Hematopoietic multipotent progenitor cell treated with erythropoietin and hydrocortisone succinate and interleukin-3 and kit ligand, for 4 days (in vitro differentiated cells): Measurements from ENCODE around the gene PLXNB2.

Experiments
- DNase-seq: peaks from one replicate; pipeline ENCODE4 v3.0.0-alpha.2; 2015

Gene PLXNB2

GRCh38 chr22:50261615-50262459 lies 45.6 kb downstream of the PLXNB2 start, which contains the start of gene MAPK12:
TSS of gene MAPK12 (minus strand) at chr22:50261683. CDS start at chr22:50261509, 174 bp downstream.
- DNase-seq: peak; percentile 63

GRCh38 chr22:50260801-50261614 lies 46.4 kb downstream of the PLXNB2 start:
- peak; percentile 78 for DNase-seq

- DNase-seq: peak; percentile 36
Observed at GRCh38 chr22:50260434-50260800, 47.0 kb downstream of the PLXNB2 start.

GRCh38 chr22:50259302-50259701 lies 48.1 kb downstream of the PLXNB2 start:
- no peak for DNase-seq

- DNase-seq: no peak
Observed at GRCh38 chr22:50258361-50259292, 48.8 kb downstream of the PLXNB2 start.

DNA sequence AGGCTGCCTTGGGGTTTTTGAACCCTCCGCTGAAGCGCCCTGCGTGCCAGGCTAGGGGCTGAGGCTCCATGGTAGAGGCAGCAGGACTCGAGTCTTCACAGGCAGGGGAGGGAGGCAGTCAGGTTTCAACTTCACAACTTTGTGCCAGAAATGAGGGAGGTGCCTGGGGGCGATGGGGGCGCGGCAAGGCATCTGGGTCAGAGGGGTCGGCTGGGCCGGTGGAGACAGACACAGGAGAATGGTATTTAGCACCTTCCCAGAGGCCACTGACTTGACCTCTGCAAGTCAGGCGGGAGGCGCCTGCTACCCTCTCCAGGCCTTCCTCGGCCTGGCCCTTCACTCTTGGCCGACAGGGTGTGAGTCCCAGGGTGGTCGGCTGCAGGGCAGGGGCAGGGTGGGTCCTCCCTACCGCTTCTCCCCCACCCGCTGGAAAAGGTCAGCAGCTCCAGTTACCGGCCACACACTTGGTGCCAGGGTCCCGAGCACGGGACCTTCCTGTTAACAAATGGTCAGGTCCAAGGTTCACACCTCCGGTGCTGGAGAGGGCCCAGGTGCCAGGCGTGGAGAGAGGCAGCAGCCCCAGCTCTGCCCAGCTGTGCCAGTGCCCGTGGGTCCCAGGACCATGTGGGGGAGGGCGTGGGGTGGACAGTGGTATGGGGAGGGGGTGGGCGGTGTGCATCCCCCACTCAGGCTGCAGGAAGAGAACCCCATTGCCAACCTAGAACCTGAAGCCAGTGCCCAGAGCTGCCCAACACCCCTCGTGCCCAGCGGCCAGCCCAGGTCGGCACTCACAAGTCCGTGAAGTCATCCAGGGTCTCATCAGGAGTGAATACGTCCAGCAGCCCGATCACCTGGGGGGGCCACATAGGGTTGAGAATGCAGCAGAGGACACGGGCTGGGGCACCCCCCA lies 49.7 kb downstream of the PLXNB2 start:
- no peak for DNase-seq

DNA sequence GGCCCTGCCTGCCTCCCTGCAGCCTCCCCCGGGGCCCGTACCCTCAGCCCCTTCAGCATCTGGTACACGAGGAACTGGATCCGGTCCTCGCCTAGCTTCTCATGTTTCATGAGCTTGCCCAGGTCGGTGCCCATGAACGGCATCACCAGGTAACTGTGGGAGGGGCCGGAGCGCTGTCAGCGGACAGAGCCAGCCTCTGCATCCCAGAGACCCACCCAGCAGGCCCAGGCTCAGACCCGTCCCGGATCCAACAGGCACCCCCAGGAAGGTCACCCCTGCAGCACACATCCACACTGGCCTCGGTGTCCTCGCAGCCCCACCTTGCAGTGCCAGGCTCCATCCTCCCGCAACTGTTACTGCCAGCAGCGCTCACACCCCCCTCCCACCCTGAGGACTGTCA lies 50.4 kb downstream of the PLXNB2 start:
- DNase-seq: no peak

- DNase-seq: no peak
Observed at GRCh38 chr22:50256258-50256862, 51.1 kb downstream of the PLXNB2 start.

DNA sequence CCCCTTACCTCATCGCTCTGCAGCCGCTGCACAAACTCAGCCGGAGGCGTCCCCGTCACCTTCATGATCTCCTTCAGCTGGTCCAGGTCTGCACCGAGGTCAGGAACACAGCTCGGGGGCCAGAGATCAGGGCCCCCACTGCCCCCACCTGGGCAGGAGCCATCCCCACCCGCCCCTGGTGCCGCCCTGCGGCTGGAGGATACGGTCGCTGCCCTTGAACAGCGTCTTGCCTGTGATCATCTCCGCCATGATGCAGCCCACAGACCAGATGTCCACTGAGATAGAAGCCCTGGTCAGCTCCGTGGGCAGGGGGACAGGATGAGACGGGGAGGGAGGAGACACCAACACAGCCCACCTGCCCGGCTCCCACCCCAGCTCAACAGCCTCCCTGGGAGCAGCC lies 51.8 kb downstream of the PLXNB2 start:
- DNase-seq: no peak

GRCh38 chr22:50255099-50255498 lies 52.3 kb downstream of the PLXNB2 start:
- DNase-seq: no peak

DNA sequence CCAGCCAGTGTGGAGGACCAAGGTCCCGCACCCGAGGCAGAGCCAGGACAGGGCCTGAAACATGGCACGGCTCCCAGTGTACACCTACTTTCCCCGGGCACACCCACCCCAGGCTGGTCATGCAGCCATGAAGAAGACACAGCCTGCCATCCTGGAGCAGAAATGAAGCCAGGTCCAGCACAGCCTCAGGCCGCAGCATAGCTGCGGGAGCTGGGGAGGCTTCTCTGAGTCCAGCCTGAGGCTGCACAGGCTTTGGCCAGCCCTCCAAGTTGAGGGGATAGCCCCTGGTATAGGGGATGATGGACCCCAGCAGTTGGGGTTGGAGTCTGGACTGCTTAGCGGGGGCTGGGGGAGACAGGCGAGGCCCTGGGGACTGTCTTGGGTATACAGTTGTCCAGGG lies 53.5 kb downstream of the PLXNB2 start:
- DNase-seq: no peak

GRCh38 chr22:50253046-50253915 lies 54.2 kb downstream of the PLXNB2 start:
- no peak for DNase-seq

DNA sequence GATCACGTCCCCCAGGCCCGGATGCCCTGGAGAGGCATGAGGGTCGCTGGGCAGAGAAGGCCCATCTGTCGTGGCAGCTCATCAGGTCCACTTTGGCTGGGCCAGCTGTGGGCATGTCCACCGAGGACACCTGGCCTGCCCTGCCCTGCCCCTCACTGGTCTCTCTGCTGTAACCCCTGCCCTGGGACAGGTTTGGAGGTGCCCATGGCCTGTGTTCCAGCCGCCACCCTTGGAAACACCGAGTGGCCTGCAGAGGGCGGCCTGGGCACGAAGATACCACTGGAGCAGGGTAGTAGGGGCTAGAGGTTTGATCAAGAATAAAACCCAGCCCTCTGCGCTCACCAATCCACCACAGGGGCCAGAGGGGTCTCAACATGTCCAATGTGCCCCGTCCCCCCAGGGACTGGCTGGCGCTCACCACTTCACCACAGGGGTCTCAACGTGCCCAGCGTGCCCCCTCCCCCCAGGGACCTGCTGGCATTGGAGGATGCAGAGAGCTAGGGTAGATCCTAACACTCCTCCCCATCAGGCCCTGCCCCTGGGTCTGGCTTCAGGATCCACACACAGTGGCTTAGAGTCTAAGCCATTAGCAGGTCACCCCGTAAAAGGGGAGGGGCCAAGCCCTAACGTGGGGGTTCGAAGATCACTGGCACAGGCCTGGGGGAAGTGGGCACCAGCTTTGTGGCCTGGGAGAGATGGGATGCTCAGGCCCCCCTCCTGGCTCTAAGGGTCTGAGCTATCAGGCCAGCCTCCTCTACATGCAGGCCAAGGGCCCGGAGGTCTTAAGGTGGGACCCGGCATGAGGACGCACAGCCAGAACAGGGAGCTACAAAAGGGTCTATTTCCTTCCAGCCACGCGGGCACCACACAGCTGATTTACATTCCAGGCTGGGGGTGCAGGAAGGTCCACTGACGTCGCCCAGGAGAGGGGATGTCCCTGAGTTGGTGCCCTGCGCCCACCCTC lies 55.1 kb downstream of the PLXNB2 start:
- DNase-seq: peak; percentile 89

GRCh38 chr22:50251477-50252081 lies 55.9 kb downstream of the PLXNB2 start:
- peak; percentile 35 for DNase-seq

DNA sequence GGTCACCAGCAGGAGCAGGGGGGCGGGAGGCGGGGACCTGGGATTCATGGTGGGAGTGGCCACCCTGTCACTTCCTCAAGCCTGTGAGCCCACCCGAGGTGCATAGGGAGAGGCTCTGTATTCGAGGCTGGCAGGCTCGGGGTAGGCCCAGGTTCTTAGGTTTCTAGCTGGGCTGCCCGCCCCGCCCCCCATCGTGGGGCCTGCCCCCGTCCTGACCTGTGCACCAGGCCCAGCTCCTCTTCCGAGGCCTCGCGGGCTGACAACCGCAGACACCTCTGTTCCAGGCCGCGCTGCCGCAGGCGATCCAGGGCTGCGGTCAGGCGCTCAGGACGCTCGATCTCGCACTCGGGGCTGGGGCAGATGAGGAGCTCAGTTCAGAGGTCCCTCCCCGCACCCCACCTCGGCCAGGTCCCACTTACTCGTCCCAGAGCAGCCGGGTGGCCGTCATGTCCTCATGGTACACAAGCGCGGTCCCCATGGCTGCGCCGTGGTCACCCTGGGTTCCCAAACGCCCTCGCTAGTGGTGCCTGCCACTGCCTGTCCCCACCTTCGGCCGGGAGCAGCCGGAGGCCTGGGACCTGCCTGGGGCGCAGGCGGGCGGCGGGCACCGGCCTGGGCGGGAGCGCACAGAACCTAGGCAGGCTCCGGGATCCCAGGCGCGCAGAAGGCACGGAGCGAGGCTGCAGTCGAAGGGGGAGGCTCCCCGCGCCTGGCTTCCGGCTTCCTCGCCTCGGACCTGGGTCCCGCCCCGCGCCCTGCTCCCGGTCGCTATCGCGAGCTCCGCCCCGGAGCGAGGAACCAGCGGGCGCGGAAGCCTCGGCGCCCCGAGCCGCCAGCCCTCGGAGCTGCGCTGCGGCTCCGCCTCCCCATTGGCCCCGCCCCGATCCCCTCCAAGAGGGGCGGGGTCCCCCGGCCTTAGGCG lies 56.6 kb downstream of the PLXNB2 start, which contains the start of gene HDAC10:
Gene HDAC10, minus strand, starts transcription at position 711 of the 922 bp plus-strand sequence. Its CDS starts 233 bp downstream, at position 478.
- DNase-seq: peak; percentile 95

DNA sequence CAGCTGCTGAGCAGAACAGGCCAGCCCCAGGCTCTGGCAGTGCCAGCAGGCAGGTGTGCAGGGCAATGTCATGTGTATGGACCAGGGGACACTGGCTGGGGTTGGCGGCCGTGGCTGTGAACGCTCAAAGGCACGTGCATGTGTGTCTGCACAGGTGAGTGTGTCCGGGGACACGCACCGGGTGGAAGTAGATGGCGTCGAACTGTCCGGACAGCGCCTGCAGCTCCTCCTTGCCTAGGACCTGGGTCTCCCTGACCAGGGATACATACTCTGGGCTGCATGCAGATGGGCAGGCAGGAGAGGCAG lies 57.2 kb downstream of the PLXNB2 start:
- DNase-seq: no peak
